Left lobe of liver (tissue), 2 donors: Measurements from ENCODE around the gene NEDD9. TPM values are rescaled to one million over a fixed set of nuclear protein-coding genes. Genes with fewer than 3 reads are reported as not detected.

Experiments
- ATAC-seq: fragments of 200-7000 bp; cut with Tn5 transposase; one replicate; pipeline ENCODE4 v1.9.1; 2020; ENCODE audit warnings: mild to moderate bottlenecking, moderate library complexity
- DNase-seq: peaks from one replicate; pipeline ENCODE4 v3.0.0-alpha.2; 2020; ENCODE audit warnings: low spot score
- total RNA-seq: library from RNA; stranded (reverse); gene quantifications from one replicate; pipeline ENCODE4 v1.2.1, GENCODE V29; 2021
- donor health status: DM: no; HTN: no; CAD: no; lungs with moderate emphysema.
- donor health status: DM: no; HTN: yes; CAD: no.

Gene NEDD9
- total RNA-seq, 1 donor from 2014 or later, result 11.7 TPM

DNA sequence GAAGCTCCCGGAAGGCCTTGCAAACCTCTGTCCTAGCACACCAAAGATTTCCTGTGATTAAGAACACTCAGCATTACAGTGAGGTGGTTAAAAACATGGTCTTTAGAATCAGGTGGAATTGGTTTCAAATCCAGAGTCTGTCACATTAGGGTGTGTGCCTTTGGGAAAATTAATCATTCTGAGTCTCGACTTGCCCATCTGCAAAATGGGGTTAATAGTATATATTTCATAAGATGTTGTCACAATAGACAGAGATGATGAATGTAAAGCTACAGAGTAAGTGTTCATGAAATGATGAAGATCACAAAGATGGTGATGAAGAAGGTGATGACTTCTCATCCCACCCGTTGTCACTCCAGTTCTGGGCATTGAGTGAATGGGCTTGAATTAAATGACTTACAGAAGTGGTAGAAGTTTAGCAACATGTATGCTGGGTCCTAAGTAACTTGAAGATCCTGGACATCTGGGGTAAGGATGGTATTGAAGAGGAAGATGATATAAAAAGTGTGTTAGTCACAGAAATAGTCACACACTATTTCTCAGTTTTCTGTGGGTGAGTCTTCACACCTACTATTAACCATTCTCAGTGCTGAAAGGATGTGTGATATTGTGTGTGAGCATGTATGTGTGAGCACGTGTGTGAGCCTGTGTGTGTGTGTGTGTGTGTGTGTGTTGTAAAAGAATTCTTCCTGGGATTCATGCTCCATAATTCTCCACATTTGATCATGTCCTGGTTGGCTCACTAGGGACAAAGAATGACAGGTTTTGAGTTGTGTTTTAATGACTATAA, 28.0 kb upstream of the NEDD9 start:
- no peak for ATAC-seq

GRCh38 chr6:11258260-11259237, 26.1 kb upstream of the NEDD9 start:
- DNase-seq, result no peak
- ATAC-seq, result peak; percentile 13

More for the DNA sequence above, 28.0 kb upstream of the NEDD9 start:
- DNase-seq, result no peak

GRCh38 chr6:11255610-11256009, 23.1 kb upstream of the NEDD9 start:
- no peak for ATAC-seq
- no peak for DNase-seq

- ATAC-seq (no peak), DNase-seq (no peak)
Measured at GRCh38 chr6:11253594-11253993, 21.1 kb upstream of the NEDD9 start.

DNA sequence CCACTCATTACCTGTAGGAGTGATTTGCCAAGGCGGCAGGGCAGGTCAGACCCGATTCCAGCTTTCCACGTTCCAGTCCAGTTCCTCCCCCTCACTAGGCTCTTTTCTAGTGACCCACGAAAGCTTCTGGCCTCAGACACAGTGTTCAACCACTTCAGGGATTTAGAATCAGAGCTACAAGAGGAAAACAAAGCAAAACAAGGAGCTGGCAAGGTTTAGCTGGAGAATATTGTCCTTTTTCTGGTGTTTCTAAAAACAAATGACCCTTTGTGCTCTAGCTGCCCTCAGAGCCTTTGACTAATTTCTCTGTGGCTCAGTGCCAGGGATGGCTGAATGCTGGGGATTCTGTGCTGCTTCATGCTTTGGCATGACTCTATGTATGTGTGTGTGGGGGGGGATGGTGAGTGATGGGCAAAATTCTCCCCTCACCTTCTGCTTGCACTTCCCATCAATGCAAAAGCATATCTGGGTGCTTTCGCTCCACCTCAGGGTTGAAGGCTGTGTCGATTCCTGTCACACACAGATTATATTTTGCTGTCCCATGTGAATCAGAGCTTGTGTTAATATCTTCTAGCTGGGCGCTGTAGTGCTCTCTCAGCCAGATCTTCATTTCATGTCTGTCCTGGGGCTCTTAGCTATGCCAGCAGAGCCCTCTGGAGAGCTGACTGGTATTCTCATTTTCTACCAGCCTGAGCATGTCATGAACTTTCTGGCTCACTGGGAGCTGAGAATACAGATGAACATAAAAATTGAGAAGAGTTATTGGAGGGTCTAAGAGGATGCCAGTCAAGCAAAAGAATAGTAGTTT, 19.3 kb upstream of the NEDD9 start:
- peak; percentile 71 for ATAC-seq
- no peak for DNase-seq

GRCh38 chr6:11250108-11250507, 17.6 kb upstream of the NEDD9 start:
- ATAC-seq, result no peak
- DNase-seq, result no peak

GRCh38 chr6:11248974-11249761, 16.7 kb upstream of the NEDD9 start:
- DNase-seq (no peak), ATAC-seq (no peak)

- ATAC-seq, result no peak
Measured at GRCh38 chr6:11246722-11247121, 14.3 kb upstream of the NEDD9 start.

DNA sequence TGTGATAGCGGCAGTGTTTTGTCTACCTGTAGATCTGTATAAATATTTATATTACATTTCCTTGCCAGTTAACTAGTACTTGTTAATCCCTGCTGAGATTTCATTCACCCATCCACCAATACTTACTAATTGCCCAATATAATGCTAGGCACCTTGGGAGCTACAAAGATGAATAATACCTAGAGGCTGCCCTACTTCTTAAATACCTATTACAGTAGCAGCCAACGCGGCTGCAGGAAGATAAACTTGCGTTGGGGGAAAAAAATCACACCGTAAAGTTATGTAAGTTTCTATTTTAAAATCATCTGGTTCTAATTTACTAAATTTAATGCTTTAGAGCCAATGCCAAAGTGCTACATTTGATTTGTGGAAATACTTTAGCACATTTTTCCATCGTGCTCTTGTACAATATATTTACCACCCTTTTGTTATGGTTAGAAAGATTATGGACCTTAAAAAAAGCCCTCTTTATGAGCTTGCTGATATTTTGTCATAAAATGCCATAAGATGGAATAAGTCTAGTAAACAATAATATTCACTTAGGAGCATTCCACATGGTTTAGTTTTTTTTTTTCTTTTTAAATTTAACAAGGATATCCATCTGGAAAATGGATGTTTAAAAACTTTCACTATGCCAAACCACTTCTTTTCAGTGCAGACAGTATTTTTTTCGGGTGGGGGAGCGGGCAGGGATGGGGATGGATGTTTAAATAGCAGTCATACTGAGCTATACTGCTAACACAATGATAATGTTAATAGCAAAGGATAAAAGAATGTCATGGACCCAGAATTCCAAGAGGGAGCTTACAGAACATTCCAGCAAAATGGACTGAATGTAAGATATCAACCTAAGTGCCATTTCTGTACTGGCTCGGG, 13.2 kb upstream of the NEDD9 start:
- ATAC-seq (no peak), DNase-seq (no peak)

More at GRCh38 chr6:11246722-11247121, 14.3 kb upstream of the NEDD9 start:
- no peak for DNase-seq

GRCh38 chr6:11244387-11245126, 12.1 kb upstream of the NEDD9 start:
- no peak for DNase-seq
- no peak for ATAC-seq

DNA sequence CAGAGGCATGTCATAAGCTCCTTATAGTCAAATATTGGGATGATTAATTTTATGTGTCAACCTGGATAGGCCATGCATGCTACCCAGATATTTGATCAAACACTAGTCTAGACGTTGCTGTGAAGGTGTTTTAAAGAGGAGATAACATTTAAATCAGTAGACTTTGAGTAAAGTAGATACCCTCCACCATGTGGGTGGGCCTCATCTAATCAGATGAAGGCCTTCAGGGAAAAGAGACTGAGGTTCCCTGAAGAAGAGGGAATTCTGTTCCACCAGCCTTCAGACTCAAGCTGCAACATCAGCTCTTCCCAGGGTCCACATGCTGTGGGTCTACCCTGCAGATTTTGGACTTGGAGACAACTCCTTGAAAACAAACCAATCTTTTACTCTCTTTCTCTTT, 11.4 kb upstream of the NEDD9 start:
- DNase-seq (no peak), ATAC-seq (no peak)

DNA sequence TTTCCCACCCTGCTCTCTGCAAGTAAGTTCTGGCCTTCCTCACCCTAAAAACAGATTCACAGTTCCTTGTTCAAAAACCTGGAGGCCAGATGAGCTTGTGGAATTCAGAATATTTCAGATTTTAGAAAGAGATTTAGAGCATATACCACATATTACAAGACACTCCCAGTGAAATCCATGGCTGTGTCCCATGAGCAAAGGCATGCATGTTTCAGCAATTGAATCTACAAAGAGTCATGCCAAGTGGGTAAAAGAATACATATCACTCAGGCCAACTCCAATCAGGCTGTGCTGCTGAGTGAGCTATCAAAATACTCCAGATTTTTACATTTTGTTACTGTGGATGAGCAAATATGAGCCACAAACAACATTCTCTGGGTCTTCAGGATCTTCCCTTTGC, 10.2 kb upstream of the NEDD9 start:
- DNase-seq (no peak), ATAC-seq (peak; percentile 44)

GRCh38 chr6:11241793-11242201, 9.3 kb upstream of the NEDD9 start:
- DNase-seq (peak; percentile 79), ATAC-seq (peak; percentile 97)

GRCh38 chr6:11241154-11241792, 8.8 kb upstream of the NEDD9 start:
- ATAC-seq, result no peak

DNA sequence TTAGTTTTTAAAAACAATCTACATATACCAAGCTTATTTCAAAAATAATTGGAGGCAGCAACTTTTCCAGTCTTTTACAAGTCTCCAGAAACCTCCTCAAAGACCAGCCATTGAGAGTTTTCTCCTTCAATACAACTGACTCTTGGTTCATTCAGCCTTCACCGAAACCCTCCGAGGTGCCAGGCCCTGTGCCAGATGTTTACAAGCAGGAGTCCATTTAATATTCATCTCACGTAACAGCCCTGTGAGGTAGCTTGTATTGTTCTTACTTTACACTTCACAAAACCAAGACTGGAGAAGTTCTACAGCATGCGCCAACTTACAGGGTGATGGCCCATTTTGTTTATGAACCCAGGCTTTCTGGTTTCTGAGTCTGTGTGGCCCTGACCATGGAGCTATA, 5.5 kb upstream of the NEDD9 start:
- DNase-seq, result no peak
- no peak for ATAC-seq

More at GRCh38 chr6:11241154-11241792, 8.8 kb upstream of the NEDD9 start:
- DNase-seq, result no peak

- no peak for ATAC-seq
Measured at GRCh38 chr6:11237428-11237827, 5.0 kb upstream of the NEDD9 start.

DNA sequence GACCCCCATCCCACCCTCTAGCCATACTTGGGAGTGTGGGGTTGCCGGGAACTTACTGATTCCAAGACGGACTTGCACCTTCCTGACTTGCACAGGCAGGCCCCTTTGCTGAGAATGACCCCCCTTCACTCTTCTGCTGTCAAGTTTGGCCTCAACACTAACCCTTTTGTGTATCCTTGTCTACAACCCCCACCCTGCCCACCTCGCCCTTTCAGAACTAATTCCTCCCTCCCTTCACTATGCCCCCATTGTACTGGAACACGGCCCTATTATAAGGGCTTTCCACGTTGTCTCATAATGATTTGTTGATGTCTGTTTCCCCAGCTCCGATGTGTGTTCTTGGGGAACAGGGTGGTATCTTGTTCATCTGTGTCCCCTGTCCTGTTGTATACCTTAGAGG, 4.4 kb upstream of the NEDD9 start:
- DNase-seq, result no peak
- ATAC-seq, result no peak

More at GRCh38 chr6:11237428-11237827, 5.0 kb upstream of the NEDD9 start:
- no peak for DNase-seq
